NCI-H187 (cell line): Measurements from ENCODE around the gene NFATC2.

Experiments used
- DNase-seq, 2 experiments: peaks; one replicate each; lab custom pipeline; 2025; lab: John Stamatoyannopoulos, UW

The NFATC2 gene

DNA sequence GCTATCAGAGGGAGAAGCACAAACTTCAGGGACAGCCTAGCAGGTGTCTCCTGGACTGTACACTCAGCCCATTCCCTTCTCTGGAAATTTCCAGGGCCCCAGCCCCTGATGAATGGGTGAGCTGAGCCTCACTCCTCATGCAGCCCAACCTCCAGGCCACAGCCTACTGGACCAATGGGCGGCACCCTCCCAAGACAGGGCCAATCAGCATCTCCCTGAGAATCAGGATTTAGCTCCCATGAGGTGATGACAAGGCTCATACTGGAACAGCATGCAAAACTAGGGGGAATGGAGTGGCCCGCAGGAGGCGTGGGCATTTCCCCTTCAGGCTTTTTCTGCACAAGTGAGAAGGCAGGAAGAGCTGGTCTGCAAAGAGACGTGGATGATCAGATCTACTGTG, 29.0 kb downstream of the NFATC2 start:
- DNase-seq, result no peak

DNA sequence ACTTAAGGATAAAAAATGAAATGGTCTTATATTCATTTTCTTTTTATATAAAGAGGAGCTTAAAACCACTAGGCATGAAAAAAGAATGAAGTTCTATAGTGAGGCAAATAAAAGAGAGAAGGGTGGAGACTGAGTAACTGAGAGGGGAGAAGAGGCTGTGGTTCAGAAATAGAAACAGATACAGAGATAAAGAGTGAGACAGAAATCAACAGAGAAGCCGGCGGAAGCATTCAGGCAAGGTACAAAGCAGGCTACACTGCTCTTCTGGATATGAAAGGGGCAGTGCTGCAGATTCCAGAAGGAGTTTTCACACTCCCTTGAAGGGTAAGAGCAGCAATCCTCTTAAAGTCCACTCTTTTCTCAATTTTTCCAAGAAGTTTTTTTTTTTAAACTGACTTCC, 29.9 kb downstream of the NFATC2 start:
- no peak for DNase-seq

DNA sequence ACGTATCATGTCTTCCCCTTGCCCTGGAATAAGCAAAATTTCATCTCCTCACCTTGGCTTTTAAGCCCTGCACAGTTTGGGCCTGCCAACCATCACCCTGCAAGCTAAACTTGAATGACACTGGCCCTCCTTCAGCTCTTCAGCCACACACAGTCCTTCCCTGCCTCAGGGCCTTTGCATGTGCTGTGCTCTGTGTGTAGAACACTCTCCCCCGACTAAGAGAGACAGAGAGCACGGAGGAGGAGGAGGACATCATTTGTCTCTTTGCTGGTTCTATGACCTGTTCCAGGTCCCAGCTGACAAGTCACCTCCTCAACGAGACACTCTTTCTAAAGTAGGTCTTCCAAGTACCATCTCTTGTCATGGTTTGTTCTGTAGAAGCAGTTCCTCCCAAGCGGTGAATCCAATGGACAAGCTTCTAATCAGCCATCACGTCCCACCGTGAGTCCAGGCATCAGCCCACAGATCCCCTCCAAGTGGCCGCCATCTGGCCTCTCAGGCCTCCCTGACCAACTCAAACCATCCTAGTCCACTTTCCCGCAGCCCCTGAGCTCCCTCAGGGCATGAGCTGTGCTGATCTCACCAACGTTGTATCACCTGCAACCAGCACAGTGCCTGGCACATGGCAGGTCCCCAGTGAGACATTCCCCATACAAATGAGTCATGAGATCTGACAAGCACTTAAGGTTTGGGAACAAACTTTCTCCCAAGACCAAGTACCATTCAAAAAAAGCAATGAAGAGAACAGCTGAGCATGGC, 30.5 kb downstream of the NFATC2 start:
- no peak for DNase-seq

DNA sequence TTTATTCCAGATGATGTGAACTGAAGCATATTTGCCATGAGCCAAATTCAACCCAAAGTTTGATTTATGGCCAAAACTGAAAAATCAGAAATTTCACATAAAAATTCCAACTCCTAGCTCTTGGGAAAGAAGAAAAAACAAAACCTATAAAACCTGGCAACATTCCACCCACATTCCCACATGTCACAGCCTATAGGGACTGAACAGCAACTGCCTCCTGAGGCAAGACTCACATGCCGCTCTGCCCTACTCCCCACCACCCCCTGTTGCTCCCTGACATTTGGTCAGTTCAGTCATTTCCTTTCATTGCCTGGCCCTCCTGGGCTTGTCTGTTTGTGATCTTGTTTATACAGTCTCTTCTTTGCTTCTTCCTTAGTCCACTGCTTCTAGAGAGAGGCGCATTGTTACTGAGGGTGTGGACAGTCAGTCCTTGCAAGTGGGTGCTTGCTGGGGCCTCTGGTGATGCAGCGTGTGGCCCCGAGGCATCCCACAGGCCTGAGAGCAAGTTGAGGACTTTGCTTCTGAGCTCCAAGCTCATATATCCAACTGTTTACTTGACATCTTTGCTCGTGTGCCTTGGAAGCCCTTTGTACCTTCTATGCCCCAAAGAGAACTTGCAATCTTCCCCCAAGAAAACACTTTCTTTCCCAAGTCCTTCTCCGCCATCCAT, 31.4 kb downstream of the NFATC2 start:
- no peak for DNase-seq

DNA sequence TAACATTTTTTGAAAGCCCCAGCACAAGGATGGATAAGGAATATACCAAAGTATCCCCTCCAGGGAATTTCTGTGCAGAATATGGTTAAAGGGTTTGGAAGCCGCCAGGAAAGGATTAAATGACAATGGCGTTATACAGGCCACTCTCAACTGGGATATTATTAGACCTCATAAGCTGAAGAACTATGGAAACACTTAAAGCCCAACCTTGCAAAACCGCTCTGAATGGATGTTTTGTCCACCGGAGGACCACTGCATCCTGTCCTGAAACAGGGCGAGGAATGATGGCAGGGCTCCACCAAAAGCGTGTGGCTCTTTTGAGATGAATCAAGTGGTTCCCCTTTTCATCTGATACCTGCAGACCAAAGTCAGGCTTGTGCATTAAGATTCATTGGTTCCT, 32.4 kb downstream of the NFATC2 start:
- DNase-seq, result no peak

DNA sequence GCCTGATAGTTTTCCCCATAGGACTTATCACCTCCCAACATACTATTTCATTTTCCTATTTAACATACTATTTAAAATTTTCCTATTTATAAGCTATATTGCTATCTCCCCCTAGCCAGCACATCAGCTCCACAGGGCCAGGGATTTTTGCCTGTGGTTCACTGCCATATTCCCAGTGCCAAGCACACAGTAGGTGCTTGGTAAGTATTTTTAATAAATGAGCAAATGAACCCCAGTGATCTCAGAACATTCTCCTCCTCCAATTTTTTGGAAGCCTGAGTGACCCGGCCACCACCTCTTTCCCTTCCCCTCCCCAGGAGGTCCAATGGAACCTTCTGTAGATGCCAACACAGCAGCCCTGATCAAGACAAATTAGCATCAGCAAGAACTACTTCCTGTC, 33.3 kb downstream of the NFATC2 start:
- no peak for DNase-seq

DNA sequence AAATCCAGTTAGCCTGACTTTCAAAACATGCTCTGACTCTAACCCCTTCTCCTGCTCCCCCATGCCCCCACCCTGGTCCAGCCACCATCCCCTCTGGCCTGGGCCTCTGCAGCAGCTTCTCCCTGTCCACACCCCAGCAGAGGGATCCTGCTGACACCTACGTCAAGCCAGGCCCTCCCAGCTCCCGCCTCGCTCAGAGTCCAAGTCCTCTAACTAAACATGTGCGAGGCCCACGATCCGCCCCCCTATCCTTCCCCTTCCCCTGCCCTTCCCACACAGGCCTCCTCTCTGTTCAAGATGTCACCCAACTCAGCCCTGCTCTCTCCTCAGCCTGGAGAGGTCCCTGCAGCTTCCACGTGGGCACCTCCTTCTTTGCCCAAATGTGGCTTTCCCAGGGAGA, 33.7 kb downstream of the NFATC2 start:
- no peak for DNase-seq

DNA sequence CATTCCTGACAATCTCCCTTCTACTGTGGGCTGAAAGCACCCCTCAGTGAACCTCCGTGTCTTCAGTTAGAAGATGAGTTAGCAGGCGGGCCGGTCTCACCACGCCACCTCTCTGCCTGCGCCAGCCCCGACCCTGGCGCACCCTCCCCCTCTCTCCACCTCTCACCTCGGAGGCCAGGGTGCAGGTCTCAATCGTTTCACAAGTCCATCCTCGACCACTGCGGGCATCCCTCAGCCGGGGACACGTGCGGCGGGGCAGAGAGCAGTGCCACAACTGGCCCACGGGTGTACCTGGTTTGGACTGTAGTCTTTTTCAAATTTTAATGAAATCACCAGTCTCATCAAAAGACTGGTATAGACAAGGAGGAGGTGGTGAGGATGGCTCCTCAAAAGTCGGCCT, 34.4 kb downstream of the NFATC2 start:
- no peak for DNase-seq

DNA sequence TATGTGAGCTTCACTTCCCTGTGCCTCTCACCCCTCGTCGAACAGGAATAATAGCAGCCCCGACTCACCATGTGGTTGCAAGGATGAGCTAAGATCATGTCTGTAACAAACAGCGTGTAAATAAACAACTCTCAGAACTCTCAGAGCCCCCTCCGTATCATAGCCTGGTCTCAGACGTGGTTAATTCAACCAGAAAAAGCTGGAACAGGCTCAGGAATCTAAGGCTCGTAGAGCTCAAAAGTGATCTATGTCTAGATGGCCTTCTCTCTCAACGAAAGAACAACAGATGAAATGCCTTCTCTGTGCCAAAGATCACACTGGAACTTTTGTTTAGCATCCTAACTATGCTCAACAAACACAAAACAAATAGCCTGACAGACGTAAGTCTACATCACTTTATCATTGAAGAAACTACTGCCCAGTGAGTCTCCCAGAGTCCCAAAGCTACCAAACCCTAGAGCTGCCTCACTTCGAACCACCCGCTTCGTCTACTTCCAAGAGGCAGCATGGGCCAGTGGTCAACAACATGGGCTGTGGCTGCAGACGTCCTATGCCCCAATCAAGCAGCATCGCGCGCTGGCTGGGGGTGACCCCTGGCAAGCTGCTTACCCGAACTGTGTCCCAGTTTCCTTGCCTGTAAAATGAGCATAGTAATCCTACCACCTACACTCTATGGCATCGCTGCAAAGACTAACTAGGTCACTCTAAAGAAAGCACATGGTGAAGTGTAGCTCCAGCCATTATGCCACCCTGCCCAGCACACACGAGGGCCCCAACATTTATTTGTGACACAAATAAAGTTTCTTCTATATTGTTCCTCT, 35.1 kb downstream of the NFATC2 start:
- no peak for DNase-seq

DNA sequence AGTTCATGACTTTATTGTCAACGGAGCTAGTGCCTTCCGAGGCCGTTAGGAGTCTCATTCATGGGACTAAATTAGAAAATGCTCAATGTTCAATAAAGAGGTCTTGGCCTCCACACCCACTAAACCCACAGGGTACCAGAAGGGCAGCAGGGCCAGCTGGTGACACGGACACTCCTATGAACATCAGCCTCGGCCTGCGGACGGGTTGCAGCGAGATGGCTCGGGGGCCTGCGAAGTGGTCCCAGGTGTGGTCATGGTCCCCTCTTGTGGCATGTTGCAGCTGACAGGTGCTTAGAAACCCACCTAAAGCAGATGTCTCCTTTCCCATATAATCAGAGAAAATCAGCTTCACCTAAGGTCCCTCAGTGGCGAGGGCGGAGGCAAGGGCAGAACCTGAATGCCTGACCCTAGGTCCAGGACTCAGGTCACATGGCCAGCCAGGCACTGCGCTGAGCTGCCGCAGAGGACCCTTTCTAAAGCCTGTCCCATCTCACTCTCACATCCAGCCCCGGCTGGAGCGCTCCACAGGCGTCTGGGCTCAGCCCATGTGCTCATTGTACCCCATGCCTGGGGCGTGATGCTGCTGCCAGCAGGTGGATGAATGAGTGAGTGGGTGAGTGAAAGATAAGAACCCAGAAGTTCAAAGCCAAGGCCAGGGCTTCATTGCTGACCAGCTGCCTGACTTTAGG, 35.8 kb downstream of the NFATC2 start:
- DNase-seq, result no peak

DNA sequence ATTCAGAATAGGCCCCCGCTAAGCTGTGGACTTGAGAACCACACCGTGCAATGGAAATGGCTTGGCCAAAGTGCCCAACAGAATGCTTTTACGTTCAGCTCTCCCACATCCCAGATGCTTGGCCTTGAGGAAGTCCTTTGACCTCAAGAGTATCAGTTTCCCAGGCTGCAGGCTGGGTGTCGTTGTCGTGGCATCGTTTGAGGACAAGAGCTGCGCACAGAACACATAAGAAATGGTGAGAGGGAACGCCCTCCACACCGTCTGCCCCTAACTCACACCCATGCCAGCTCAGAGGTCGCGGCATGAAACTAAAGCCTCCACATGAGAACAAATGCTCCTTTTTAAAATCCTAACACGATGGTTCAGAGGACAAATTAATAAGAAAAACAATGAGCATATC, 37.0 kb downstream of the NFATC2 start:
- DNase-seq, result no peak

DNA sequence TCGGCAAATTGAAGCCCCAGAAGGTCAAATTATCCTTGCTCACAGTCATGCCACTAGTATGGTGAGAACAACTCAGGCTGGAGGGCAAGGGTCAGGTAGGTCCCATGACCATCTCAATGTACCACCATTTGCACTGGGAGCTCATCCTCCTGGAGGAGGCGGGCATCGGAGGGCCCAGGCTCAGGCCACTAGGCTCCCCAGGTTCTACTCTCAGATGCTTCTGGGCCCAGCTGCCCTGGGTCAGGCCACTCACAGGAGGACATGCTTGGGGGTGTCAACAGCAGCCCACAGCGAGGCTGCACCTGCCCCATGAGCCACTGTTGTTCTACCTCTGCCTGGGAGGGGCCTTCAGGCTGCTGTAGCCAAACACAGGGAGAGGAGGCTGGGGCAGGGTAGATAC, 39.1 kb downstream of the NFATC2 start:
- DNase-seq, result no peak

DNA sequence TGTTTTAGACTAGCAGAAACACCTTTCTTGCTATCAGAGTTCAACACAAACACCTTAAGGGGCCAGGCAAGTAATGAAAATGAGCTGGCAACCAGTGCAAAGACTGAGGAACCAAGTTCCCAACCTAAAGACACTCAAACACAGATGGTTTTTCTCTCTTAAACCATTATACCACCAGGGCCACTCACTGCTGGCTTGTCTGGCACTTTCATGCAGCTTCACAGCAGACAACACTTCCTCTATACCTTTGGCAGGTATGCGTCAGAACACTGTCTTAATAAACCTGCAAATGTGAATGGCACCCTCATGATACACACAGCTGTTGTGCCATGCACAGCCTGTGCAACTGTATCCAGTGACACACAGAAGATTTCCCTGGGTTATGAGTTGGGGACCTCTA, 41.6 kb downstream of the NFATC2 start:
- no peak for DNase-seq

DNA sequence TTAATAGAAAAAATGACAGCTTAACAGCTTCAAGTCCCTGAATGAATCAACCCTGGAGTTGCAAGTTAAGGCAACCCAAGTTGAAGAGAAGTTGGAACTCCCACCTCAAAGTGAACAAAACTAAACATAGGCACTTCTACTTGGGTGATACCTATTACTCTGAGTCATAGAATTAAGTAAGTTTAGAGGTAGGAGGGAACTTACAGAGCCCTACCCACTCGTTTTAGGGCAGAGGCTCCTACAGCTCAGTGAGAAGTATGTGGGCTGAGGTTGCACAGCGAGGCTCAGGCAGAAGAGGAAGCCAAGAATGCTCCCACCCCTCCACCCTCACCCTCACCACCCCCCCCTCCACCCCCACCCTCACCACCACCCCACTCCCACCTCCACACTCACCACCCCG, 42.2 kb downstream of the NFATC2 start:
- no peak for DNase-seq

DNA sequence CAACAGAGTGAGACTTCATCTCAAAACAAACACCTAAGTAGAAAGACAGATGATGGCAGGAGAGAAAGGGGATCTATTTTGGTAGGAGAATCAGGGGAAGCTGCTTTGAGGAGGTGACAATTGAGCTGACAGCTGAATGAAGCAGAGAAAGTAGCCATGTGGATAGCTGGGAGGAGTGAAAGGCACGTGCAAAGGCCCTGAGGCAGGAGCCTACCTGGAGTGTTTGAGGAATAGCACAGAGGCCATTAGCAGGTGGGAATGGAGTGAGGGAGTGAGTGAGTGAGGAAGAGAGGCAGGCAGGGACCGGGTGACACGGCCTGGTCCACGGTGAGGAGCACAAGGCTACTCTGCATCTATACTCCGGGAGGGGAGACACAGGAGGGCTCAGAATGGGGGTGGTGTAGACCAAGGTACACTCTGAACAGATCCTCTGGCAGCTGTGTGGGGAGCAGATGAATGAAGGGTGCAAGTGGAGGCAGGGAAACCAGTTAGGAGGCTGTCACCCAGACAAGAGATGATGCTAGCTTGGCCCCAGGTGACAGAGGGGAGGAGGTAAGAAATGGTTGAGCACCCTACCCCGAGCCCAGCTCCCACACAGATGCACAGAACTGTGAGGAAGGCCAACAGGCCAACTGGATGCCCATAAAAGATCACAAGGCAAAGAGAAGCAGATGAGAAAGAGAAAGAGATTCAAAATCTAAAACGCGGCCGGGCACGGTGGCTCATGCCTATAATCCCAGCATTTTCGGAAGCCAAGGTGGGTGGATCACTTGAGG, 43.6 kb downstream of the NFATC2 start:
- no peak for DNase-seq

DNA sequence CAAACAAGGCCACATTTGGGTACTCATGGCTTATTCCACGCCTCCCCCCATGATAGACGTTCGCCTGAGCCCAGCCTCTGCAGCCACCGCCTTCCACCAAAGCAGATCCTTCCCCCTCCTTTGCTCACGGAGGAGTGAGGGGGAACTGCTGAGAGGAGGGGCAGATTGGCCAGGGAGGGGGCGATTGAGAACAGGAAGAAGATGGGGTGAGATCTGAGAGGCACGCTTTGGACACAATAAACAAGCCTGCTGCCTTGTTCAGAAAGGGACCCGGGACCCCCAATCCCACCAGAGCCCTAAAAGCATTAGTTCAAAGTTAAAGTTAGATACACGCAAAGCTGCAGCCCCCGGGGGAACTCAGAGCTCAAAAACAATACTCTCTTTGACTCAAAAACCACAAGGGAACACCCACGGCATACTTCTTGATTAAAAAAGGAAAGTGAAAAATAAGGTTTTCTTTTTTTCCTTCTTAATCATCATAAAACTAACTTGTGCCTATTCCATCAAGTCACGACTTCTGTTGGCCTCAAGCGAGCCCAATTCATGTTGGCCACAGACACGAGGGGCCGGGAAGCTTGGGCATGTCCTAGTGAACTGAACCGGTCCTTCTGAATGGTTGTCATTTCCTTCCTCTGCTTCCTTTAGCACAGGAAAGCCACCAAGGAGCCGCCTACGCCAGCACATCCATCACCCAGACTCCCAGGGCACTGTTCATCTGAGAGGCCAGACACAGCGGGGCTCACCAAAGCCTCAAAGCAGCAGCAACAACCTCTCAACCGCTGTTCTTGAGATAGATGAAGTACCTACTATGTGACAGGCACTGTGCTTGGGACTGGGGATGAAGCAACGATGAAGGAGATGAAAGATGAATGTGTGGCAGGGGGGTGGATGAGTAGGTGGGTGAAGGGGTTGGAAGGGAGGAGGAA, 44.7 kb downstream of the NFATC2 start:
- no peak for DNase-seq

DNA sequence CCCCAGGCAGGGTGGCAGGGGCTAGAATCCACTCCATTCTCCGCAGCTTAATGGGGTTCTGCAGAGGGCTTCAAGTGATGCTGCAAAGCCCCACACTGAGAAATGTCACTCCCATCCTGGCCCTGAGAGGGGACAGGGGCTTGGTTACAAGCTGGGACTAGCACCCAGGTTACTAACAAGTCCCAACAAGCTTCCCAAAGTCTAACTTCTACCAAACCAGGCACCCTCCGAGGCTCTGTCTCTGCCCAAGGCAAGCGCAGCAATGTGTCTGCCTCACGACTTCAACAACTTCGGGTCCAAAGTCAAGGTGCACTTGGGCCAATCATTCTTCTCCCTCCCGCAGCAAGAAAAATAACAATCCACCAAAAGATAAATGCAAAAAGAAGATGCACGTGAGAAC, 45.6 kb downstream of the NFATC2 start:
- no peak for DNase-seq

DNA sequence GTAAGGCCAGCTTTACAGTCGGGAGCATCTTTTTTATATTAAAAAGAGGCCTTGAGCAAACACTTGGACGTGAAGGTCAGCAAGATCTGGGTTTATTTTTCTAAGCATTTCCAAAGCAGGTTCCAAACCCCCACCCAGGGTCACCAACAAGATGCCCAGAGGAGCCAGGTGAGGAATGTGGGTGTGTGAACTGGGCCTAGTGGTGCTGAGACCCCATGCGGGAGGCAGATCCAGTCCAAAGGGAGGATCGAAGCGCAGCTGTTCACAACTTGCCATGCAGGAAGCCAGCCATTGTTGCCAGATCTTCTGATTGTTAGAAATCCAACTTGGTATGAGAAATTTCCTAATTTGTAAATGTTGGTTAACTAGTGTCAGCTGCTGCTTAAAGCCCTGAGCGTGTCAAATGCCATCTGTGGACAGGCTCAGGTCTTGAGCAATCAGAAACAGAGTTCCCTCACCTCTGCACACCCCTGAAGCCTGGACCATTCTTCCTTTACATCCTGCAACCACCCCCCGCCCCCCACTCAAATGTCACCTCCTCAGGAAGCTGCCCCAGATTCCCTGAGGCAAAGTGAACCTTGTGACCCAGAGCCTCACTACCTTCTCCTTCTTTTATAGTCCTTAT, 46.5 kb downstream of the NFATC2 start:
- DNase-seq, result no peak

DNA sequence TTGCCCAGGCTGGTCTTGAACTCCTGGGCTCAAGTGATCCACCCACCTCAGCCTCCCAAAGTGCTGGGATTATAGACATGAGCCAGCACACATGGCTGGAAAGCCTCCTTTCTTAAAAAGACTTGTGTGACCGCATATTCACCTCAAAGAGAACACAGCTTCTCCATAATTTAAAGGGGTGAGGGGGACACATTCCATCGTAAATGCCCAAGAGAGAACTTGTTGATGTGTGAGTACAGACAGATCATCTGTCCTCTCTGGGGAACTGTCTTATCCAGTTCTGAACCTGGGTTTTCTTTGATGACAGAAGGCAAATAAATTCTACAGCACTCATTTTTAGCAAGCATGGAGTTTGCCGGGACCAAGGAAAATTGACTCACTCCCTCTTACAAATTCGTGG, 47.2 kb downstream of the NFATC2 start:
- DNase-seq, result no peak
